NCI-H774 (cell line): Measurements from ENCODE around the gene GPRIN2.
"Not testable (repeated sequence)": the region's sequence is repeated elsewhere in the genome, so short reads cannot be mapped to it uniquely, and the experiment has no call there.

Experiments
- DNase-seq: peaks from one replicate; lab custom pipeline; 2025; lab: John Stamatoyannopoulos, UW

GPRIN2 gene

GRCh38 chr10:46567151-46567550 is 10.7 kb upstream of the GPRIN2 start:
- DNase-seq: not testable (repeated sequence)

GRCh38 chr10:46565591-46566332 is 9.3 kb upstream of the GPRIN2 start:
- DNase-seq: not testable (repeated sequence)

- no peak for DNase-seq
These were observed 4.5 kb upstream of the GPRIN2 start for GRCh38 chr10:46560952-46561351.

GRCh38 chr10:46560381-46560780 is 3.9 kb upstream of the GPRIN2 start:
- no peak for DNase-seq

GRCh38 chr10:46559231-46559671 is 2.8 kb upstream of the GPRIN2 start:
- no peak for DNase-seq

- DNase-seq: no peak
These were observed 2.1 kb upstream of the GPRIN2 start for GRCh38 chr10:46558392-46559185.

GRCh38 chr10:46558122-46558391 is 1.6 kb upstream of the GPRIN2 start:
- no peak for DNase-seq

- DNase-seq: no peak
These were observed 1.1 kb upstream of the GPRIN2 start for GRCh38 chr10:46557319-46558121.

- no peak for DNase-seq
These were observed 544 bp downstream of the GPRIN2 start for GRCh38 chr10:46555713-46556514.

- DNase-seq: no peak
These were observed 1.1 kb downstream of the GPRIN2 start for GRCh38 chr10:46555366-46555712.

- DNase-seq: no peak
These were observed 2.2 kb downstream of the GPRIN2 start for GRCh38 chr10:46554166-46554781.

GRCh38 chr10:46553238-46554049 is 3.0 kb downstream of the GPRIN2 start:
- no peak for DNase-seq

- no peak for DNase-seq
These were observed 3.8 kb downstream of the GPRIN2 start for GRCh38 chr10:46552526-46553237.

- DNase-seq: no peak
These were observed 4.5 kb downstream of the GPRIN2 start for GRCh38 chr10:46551701-46552525.

GRCh38 chr10:46550795-46551700 is 5.4 kb downstream of the GPRIN2 start:
- DNase-seq: no peak

GRCh38 chr10:46550076-46550790 is 6.2 kb downstream of the GPRIN2 start:
- DNase-seq: no peak
